ENCODE measurements around the gene TNFRSF21.
"Not testable (repeated sequence)": the region's sequence is repeated elsewhere in the genome, so short reads cannot be mapped to it uniquely, and the experiment has no call there.

- not testable (repeated sequence) for TF ChIP-seq POLR2A, CTCF (IDR thresholded peaks at IDR 0.05)
Observed at GRCh38 chr6:47223251-47223650, 86.5 kb downstream of the TNFRSF21 start.

Data from heart left ventricle (tissue), 13 donors.